Hepatocyte (in vitro differentiated cells): ENCODE data around the gene MAST2.

Experiments
- CTCF ChIP-seq: fragments of 200-600 bp; sonication (generic); IDR thresholded peaks from 2 replicates; pipeline ENCODE4 v1.5.1; 2016; ENCODE audit warnings: antibody characterized with exemption, mild to moderate bottlenecking; ENCODE audit not compliant: poor library complexity
- EZH2 ChIP-seq: fragments of 200-600 bp; sonication (generic); IDR thresholded peaks from 2 replicates; pipeline ENCODE4 v1.6.1; 2016; ENCODE audit warnings: antibody characterized with exemption, mild to moderate bottlenecking, borderline replicate concordance
- EZH2phosphoT487 ChIP-seq: fragments of 200-600 bp; sonication (generic); IDR thresholded peaks from one replicate; pipeline ENCODE4 v1.6.1; 2018; ENCODE audit warnings: antibody characterized with exemption, mild to moderate bottlenecking, low read depth, moderate library complexity; ENCODE audit not compliant: unreplicated experiment, severe bottlenecking

- TF ChIP-seq EZH2 (no peak), CTCF (no peak), EZH2phosphoT487 (no peak)
Observed at GRCh38 chr1:46065405-46065804, 262.0 kb downstream of the MAST2 start.
